GM21529 (cell line): ENCODE data around the gene CLN6.
A peak's percentile ranks its signal among the peaks of the same experiment; 100 is the strongest.
"Not testable (repeated sequence)": the region's sequence is repeated elsewhere in the genome, so short reads cannot be mapped to it uniquely, and the experiment has no call there.

Experiments used
- ATAC-seq: cut with Tn5 transposase; IDR thresholded peaks from one replicate; pipeline ENCODE4 v1.9.1; 2021; ENCODE audit not compliant: unreplicated experiment

The CLN6 gene

DNA sequence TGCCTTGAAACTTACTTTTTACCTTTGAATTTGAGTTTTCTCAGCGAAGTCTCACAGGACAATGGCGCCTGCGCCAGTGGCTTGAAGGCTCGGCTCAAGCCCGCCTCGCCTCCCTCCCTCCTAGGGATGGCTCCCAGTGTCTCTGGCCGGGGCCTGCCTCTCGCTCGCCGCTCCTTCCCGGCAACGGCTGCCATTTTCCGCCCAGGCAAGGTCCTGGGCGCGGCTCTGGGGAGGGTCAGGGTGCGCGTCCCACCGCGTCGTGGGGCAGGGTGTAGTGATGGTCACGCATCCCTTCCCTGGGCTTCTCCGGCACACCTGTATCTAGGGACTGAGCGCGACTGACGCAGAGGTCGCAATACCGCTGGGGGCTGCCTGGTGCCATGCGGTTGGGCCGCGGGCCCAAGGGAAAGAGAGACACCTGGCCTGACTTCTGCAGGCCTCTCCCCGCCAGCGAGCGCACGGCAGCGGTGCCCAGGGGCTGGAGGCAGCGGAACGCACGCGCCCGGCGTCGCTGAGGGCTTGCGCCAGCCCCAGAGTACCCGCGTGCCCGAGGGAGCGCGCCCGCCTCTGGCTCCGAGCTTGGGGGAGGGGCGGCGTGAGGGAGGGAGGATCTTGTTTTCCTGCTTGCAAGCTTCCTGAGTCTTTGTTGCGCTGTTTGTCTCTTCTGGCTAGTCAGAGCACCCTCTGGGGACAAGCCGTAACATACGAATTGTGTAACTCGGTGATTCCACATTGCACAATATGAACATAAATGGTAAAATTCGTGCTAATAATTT is 27.3 kb upstream of the CLN6 start:
- no peak for ATAC-seq

DNA sequence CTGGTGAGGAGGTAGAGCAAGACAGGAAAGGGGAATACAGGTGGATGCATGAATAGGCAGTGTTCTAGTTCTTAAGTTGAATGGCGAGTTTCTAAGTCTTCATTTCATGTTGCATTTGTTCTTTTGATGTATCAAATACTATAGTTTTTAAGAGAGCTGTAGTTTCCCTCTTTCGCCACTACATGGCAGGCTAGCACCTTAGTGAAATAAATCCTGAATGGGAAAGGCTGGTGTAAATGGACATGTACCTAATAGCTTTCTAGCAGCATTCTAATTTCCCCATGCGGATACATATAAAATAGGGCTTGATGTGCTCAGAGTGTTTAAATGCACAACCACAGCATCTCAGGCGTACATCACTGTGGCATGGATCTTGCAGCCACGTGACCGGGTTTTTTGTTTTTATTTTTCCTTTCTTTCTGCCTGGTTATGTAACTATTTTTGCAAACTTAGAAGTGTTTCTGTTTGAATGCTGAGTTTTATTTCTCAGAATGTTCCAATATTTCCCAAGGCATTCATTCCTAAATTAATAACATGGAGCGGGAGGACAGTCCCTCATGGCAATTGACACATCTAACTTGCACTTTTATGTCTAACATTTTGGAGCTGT is 23.5 kb upstream of the CLN6 start:
- ATAC-seq = no peak

- ATAC-seq = no peak
Observed at GRCh38 chr15:68249058-68249713, 19.7 kb upstream of the CLN6 start.

GRCh38 chr15:68244235-68244634 is 14.7 kb upstream of the CLN6 start:
- no peak for ATAC-seq

DNA sequence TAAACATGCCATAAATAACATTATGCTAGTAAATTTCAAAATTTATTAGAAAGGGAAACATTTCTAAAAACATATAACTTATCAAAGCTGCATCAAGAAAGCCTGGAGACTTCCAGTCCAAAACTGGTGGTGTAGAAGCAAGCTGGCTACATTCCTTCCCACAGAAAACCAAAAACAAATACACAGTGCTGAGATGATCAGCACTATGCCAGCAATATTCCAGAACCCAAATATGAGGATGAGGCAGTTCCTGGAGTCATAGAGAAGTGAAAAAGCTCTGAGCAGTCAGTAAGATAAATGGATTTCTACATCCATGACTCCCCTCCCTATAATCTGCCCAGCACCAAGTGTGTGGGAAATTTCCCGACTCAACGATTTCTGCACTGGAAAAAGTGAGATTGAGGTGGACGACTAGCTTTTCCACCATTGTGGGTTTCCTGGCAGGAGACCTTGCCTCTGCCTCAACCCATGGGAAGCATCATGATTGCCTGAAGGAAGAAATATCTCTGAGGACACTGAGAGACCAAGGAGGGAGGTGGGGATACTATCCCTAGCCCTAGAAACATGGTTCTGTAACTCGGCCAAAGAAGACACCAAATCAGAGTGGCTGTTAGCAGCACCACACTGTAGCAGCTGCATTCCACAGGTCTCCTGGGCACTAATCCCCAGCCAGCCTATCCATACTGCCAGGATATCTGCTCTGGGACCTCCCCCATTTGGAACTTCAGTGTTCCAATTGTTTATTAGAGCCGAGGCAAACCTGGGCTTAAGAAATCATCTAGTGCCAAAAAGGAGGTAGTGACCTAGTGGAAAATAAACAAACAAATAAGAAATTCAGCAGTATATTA is 11.8 kb upstream of the CLN6 start:
- no peak for ATAC-seq

- ATAC-seq = no peak
Observed at GRCh38 chr15:68239025-68239424, 9.5 kb upstream of the CLN6 start.

DNA sequence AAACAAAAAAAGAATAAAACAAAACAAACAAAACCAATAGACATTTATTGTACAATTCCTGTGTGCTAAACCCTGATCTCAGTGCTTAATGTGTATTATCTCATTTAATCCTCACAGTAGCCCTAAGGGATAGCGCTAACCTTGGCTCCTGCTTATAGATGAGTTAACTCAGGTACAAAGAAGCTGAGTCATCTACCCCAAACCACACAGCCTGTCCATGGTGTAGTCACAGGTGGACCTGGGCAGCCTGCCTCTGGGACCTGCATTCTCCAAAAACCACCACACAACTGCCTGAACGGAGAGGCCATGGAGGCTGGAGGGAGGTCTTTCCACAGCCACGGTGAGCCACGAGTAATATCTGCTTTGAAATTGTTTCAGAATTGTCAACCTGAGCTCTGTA is 5.5 kb upstream of the CLN6 start:
- ATAC-seq = no peak

- ATAC-seq = not testable (repeated sequence)
Observed at GRCh38 chr15:68234520-68234919, 5.0 kb upstream of the CLN6 start.

DNA sequence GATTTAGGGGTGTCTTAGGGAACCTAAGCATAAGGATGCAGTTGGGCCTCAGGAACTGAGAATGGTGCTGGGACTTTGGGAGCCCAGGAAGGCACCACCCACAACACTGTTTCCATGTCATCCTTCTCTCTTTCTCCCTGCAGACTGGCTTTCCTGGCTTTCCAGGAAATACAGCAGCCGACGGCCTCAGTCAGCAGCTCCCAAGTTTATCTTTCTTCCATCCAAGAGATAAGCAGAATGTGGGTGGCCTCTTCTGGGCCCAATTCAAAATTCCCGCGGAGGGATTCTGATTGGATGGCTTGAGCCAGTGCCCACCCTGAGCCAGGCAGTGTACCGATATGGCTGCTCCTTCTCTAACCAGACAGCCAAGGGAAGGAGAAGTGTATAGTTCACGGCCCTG is 4.5 kb upstream of the CLN6 start:
- ATAC-seq = no peak

DNA sequence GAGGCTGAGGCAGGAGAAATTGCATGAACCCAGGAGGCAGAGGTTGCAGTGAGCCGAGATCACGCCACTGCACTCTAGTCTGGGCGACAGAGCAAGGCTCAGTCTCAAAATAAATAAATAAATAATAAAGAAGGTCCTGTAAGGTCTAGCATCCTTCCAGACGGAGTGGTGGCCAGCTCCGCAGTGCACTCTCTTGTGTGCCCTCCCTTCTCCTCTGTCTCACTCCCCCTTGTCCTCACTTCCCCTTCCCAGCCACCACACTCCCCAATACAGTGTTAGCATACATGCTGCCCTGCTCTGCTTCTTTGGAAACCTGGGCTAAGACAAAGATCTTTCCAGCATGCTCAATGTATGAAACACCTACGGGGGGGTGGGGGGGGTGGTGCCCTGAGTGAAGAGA is 3.4 kb upstream of the CLN6 start:
- ATAC-seq = no peak

- no peak for ATAC-seq
Observed at GRCh38 chr15:68232449-68232848, 2.9 kb upstream of the CLN6 start.

GRCh38 chr15:68231102-68231818 is 1.7 kb upstream of the CLN6 start:
- no peak for ATAC-seq

GRCh38 chr15:68230157-68231100 is 901 bp upstream of the CLN6 start:
- peak; percentile 10 for ATAC-seq

GRCh38 chr15:68228971-68229385 is 550 bp downstream of the CLN6 start:
- peak; percentile 9 for ATAC-seq

- no peak for ATAC-seq
Observed at GRCh38 chr15:68228143-68228970, 1.2 kb downstream of the CLN6 start.

- no peak for ATAC-seq
Observed at GRCh38 chr15:68227643-68228142, 1.8 kb downstream of the CLN6 start.

DNA sequence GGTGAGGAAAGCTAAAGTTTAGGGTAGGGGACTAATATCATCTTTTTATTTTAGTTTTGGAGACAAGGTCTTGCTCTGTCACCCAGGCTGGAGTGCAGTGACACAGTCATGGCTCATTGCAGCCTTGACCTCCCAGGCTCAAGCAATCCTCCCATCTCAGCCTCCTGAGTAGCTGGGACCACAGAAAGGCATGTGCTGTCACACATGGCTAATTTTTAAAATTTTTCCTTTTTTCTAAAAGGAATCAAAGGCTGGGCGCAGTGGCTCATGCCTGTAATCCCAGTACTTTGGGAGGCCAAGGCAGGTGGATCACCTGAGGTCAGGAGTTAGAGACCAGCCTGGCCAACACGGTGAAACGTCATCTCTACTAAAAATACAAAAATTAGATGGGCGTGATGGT is 4.1 kb downstream of the CLN6 start:
- not testable (repeated sequence) for ATAC-seq

GRCh38 chr15:68224546-68225250 is 4.8 kb downstream of the CLN6 start:
- no peak for ATAC-seq
